Activated CD8-positive, alpha-beta memory T cell treated with anti-CD3 and anti-CD28 coated beads for 36 hours (primary cell): ENCODE data around the gene SHROOM2. TPM values are rescaled to one million over a fixed set of nuclear protein-coding genes. Genes with fewer than 3 reads are reported as not detected.

Experiments
- CTCF ChIA-PET: fragments of 350-600 bp; sonication (Branson Sonifier 250); formaldehyde crosslinking; loops from one replicate; lab custom pipeline; 2021; ENCODE audit warnings: antibody characterized with exemption; lab: Charles Lee
- POLR2A ChIA-PET: fragments of 350-600 bp; sonication (Branson Sonifier 250); formaldehyde crosslinking; loops from one replicate; lab custom pipeline; 2021; ENCODE audit warnings: antibody characterized with exemption; lab: Charles Lee
- total RNA-seq, 2 experiments: library from RNA; stranded (reverse); gene quantifications; one replicate each; pipeline ENCODE4 v1.2.3, GENCODE V29; 2021

The SHROOM2 gene
- total RNA-seq, 2 experiments from 2014 or later = not detected

DNA sequence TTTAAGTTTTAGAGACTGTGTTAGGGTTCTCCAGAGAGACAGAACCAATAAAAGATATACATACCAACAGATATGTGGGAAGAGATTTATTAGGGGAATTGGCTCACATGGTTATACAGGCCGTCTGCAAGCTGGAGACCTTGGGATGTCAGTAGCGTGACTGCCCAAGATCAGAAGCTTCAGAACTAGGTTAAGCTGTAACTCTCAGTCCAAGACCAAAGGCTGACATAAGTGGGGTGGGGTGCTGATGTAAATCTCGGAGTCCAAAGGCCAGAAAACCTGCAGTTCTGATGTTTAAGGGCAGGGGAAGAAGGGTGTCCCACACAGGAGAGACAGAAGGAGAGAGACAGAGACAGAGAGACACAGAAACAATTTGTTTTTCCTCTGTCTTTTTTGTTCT, 191.4 kb downstream of the SHROOM2 start:
- ChIA-PET CTCF (no interaction called here), POLR2A (no interaction called here)

DNA sequence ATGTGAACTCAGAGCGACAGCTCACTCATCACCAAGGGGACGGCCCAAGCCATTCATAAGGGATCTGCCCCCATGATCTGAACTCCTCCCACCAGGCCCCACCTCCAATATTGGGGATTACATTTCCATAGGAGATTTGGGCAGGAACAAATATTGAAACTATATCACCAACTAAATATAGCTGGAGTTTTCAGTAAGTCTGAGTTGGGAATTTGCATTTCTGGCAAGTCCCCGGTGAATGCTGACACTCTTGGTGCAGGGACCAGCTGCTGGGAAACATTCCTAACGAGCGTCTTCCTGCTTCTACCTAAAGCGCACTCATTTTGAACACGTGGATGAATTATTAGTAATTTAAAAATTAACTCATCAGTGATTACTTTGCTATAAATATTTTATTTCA, 194.2 kb downstream of the SHROOM2 start:
- CTCF ChIA-PET = no interaction called here

DNA sequence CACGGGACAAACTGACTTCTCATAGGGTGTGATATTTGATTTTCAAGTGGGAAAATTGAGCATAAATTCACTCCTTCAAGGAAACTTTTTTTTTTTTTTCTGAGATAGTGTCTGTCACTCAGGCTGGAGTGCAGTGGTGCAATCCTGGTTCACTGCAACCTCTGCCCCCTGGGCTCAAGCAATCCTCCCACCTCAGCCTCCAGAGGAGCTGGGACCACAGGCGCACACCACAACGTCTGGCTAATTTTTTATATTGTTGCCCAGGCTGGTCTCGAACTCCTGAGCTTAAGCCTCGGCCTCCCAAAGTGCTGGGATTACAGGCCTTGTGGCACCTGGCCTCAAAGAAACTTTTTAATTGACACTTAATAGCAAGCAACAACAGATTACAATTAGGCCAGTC, 194.7 kb downstream of the SHROOM2 start:
- ChIA-PET CTCF (no interaction called here), POLR2A (no interaction called here)

More for the DNA sequence above, 194.2 kb downstream of the SHROOM2 start:
- POLR2A ChIA-PET = no interaction called here

DNA sequence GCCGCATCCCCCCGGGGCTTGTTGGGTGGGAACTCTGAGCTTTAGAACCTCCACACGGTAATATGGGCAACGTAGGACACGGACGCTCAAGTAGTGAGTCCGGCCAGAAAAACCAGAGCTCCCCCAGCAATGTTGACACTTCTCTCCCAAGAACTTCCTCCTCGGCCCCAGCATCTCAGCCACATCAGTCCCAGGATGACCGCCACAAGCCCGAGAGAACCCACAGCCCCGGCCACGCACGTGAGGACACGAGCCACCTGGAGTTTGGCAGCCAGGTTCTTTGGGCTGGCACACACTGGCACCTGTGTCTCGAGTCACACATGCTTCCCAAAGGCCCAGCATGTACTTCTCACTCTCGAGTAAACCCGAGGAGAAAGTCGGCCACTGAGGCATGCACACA, 197.2 kb downstream of the SHROOM2 start:
- ChIA-PET POLR2A (no interaction called here), CTCF (interaction anchor here (1.5 kb wide), 1 partner anchor 137 kb away, joined by 7 read pairs; no protein-coding TSS in a partner anchor)

DNA sequence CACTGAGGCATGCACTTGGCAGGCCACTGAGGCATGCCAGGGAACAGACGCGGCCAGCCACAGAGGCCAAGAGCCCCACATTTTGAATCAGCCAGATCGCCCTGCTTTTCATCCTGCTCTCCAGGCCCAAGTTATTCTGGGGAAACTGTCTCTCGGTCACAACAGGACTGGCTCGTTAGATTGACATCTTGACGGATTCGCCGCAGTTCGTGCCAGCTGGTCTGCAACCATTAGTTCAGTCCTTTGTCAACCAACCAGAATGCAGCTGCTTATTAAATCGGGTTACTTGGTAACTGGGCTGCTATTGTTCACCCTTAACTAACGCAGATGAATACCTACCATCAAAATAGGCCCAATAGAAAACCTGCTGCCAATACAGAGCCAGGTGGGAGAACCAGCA, 197.6 kb downstream of the SHROOM2 start:
- CTCF ChIA-PET = interaction anchor here (1.5 kb wide), 1 partner anchor 136 kb away, joined by 7 read pairs; no protein-coding TSS in a partner anchor
- POLR2A ChIA-PET = no interaction called here

DNA sequence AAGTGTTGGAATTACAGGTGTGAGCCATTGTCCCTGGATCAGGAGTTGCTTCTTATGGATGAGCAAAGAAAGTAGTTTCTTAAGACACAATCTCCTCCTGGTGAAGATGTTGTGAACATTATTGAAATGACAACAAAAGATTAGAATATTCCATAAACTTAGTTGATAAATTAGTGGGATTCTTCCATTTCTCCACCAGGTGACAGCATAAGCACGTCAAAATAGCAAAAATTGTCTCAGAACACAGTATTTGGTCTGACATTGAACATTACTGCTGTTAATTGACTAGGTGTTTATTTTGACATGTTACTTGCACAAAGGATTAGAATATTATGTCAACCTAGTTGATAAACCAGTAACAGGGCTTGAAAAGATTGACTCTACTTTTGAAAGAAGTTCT, 202.5 kb downstream of the SHROOM2 start:
- CTCF ChIA-PET = interaction anchor here (0.9 kb wide), 1 partner anchor 131 kb away, joined by 3 read pairs; no protein-coding TSS in a partner anchor
- POLR2A ChIA-PET = no interaction called here

DNA sequence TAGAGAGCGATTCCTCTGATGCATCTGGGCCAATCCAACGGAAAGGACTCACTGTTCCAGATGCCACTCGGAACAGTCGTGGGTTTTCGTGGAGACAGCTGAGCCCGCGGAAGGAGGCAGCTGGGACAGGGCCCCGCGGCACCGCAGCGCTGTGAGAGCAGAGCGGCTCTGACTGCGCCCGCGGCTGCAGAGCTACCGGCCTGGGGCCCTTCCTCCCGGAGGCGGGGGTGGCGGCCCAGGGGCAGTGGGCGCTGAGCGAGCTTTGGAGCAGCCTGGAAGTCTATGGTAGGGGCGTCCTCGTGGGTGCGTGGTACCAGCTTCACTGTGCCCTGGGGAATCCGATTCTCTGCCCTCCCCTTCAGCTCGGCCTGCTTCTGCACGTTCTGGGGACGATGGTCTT, 205.8 kb downstream of the SHROOM2 start:
- ChIA-PET POLR2A (interaction anchor here (0.6 kb wide), 1 partner anchor 12 kb away, joined by 3 read pairs; no protein-coding TSS in a partner anchor), CTCF (interaction anchor here (1.9 kb wide), 1 partner anchor 128 kb away, joined by 6 read pairs; no protein-coding TSS in a partner anchor)

DNA sequence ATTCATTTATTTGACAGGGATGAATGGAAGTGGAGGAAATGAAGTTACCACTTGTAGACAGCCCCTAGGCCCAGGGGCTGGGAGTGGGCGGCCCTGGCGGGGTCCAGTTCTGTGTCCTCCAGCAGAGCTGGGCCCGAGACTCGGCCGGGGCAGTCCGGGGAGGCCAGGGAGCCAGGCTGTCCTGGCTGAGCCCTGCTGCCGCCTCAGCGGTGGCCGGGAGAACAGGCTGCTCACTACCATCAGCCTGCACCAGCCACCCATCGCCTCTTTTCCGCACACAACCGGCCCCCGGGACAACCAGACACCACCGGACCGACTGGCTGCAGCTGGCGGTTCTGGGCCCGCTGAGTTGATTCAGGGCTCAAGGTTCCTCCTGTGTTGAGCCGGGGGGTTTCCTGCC, 206.5 kb downstream of the SHROOM2 start:
- ChIA-PET POLR2A (no interaction called here), CTCF (interaction anchor here (1.9 kb wide), 1 partner anchor 127 kb away, joined by 6 read pairs; no protein-coding TSS in a partner anchor)

DNA sequence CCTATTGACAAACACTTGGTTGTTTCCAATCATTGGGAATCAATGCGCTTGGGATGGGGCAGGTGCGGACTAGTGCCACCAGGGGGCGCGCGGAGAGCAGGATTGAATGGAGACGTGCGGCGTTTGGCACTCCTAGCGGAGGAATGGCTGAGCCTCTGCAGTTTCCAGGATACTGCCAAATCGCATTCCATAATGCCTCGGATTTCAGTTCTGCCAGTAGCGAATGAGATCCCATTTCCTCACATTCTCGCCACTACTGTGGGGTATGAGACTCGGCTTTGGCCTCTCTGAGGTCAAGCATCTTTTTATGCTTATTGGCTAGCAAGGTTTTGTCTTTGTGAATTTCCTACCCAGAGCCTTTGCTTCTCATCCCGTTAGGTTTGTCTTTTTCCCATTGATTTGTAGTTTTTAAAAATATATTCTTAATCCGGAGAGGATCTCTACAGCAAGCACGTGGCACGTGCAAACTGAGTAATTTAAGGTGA, 209.7 kb downstream of the SHROOM2 start:
- ChIA-PET CTCF (interaction anchor here (0.7 to 7.0 kb wide), 5 partner anchors 88 to 123 kb away, joined by 3 to 80 read pairs (median 5); no protein-coding TSS in a partner anchor), POLR2A (interaction anchor here (1.1 kb wide), 1 partner anchor 122 kb away, joined by 3 read pairs; no protein-coding TSS in a partner anchor)

DNA sequence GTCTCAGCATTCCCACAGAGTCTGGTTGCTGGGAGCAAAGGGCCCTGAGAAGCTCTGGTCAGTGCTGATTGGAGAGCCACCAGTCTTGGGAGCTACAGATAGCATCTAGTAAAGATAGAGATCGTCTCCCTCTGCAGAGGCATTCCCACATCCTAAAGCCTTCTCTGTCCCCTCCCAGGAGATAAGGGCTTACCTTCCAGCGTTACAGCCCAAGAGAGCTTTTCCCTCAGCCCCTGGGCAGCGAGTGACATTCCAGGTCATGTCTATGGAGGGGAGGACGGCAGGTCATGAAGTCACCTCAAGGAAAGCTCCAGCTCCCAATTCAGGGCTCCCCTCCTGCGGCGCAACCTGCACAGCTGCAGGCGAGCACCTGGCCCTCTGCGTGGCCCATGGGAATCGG, 210.8 kb downstream of the SHROOM2 start:
- ChIA-PET CTCF (interaction anchor here (0.9 to 7.0 kb wide), 6 partner anchors 15 to 122 kb away, joined by 3 to 80 read pairs (median 4); no protein-coding TSS in a partner anchor), POLR2A (interaction anchor here (0.8 to 1.9 kb wide), 3 partner anchors 88 to 121 kb away, joined by 3 to 9 read pairs (median 3); no protein-coding TSS in a partner anchor)

DNA sequence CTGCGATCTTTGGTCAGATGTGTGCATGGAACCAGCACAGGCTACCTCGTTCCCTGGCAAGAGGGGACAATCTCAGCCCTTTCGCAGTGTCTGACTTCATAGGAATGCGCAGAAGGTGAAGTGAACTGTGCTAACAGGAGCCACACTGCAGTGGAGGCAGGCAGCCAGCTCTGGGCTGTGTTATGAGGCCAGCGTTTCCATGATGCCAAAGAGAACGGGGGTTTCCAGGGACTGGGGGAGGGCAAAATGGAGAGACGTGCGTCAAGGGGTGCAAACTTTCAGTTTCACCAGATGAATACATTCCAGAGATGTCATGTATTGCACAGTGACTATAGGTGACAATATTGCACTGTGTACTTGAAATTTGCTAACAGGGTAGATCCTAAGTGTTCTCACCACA, 211.3 kb downstream of the SHROOM2 start:
- ChIA-PET POLR2A (interaction anchor here (0.8 to 1.9 kb wide), 3 partner anchors 87 to 114 kb away, joined by 3 to 9 read pairs (median 4); no protein-coding TSS in a partner anchor), CTCF (interaction anchor here (0.9 to 7.0 kb wide), 6 partner anchors 15 to 121 kb away, joined by 3 to 80 read pairs (median 4); no protein-coding TSS in a partner anchor)

Other genes with a start within 250 kb of the SHROOM2 start
- gene GPR143, start 20.6 kb upstream of the SHROOM2 start, total RNA-seq = not detected
- gene CLDN34, start 180.9 kb downstream of the SHROOM2 start, total RNA-seq = not detected